ENCODE measurements around the gene PKNOX2. TPM values are rescaled to one million over a fixed set of nuclear protein-coding genes. Genes with fewer than 3 reads are reported as not detected.

The PKNOX2 gene
- total RNA-seq, 1 donor from 2014 or later: 21.5 TPM

- peaks cover 2% of the 10 kb centered on the region for H3K36me3 Mint-ChIP-seq (ENCODE audit: low read depth)
- DNase-seq (ENCODE audit: low read depth, low spot score): no peak
- H3K4me1 Mint-ChIP-seq: peaks cover 43% of the 10 kb centered on the region
- no peak overlapping the region for H3K4me3 Mint-ChIP-seq
- peaks cover 12% of the 10 kb centered on the region for H3K27me3 Mint-ChIP-seq (ENCODE audit: low read depth)
- no peak overlapping the region for H3K27ac Mint-ChIP-seq (ENCODE audit: unreplicated experiment)
- H3K9me3 Mint-ChIP-seq: no peaks in the 10 kb centered on the region
- TF ChIP-seq, protein P1, sequence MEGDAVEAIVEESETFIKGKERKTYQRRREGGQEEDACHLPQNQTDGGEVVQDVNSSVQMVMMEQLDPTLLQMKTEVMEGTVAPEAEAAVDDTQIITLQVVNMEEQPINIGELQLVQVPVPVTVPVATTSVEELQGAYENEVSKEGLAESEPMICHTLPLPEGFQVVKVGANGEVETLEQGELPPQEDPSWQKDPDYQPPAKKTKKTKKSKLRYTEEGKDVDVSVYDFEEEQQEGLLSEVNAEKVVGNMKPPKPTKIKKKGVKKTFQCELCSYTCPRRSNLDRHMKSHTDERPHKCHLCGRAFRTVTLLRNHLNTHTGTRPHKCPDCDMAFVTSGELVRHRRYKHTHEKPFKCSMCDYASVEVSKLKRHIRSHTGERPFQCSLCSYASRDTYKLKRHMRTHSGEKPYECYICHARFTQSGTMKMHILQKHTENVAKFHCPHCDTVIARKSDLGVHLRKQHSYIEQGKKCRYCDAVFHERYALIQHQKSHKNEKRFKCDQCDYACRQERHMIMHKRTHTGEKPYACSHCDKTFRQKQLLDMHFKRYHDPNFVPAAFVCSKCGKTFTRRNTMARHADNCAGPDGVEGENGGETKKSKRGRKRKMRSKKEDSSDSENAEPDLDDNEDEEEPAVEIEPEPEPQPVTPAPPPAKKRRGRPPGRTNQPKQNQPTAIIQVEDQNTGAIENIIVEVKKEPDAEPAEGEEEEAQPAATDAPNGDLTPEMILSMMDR (conservative IDR thresholded peaks at IDR 0.05): no peak
These were observed 9.5 kb downstream of the PKNOX2 start for GRCh38 chr11:125174057-125174456.

GRCh38 chr11:125174686-125175085 lies 10.1 kb downstream of the PKNOX2 start:
- H3K27me3 Mint-ChIP-seq (ENCODE audit: low read depth): peaks cover 9% of the 10 kb centered on the region
- H3K4me3 Mint-ChIP-seq: no peak overlapping the region
- peaks cover 43% of the 10 kb centered on the region for H3K4me1 Mint-ChIP-seq
- no peak for DNase-seq (ENCODE audit: low read depth, low spot score)
- no peaks in the 10 kb centered on the region for H3K9me3 Mint-ChIP-seq
- TF ChIP-seq, protein P1 (conservative IDR thresholded peaks at IDR 0.05): no peak
- no peak overlapping the region for H3K27ac Mint-ChIP-seq (ENCODE audit: unreplicated experiment)
- H3K36me3 Mint-ChIP-seq (ENCODE audit: low read depth): peaks cover 2% of the 10 kb centered on the region

DNA sequence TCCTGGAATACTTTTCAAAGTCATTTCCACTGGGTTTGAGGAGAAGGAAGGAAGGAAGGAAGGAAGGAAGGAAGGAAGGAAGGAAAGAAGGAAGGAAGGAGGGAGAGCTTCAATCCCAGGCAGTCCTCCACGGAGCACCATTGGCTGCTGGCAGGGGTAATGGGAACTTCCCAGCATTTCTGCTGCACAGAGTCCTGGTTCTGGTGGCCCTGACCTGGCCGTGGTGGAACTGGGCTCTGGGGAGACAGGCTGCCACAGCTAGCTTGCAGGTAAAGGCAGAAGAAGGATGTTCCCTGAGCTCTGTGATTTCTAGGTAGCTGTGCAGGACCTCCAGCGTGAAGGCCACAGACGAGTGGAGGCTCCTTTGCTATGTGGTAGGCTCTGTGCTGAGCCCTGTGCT lies 10.6 kb downstream of the PKNOX2 start:
- Mint-ChIP-seq H3K27ac (ENCODE audit: unreplicated experiment) (no peak overlapping the region), H3K27me3 (ENCODE audit: low read depth) (peaks cover 9% of the 10 kb centered on the region), H3K4me1 (peaks cover 43% of the 10 kb centered on the region)

GRCh38 chr11:125175896-125176575 lies 11.5 kb downstream of the PKNOX2 start:
- no peaks in the 10 kb centered on the region for H3K9me3 Mint-ChIP-seq
- peaks cover 9% of the 10 kb centered on the region for H3K27me3 Mint-ChIP-seq (ENCODE audit: low read depth)
- H3K27ac Mint-ChIP-seq (ENCODE audit: unreplicated experiment): no peak overlapping the region
- peaks cover 2% of the 10 kb centered on the region for H3K36me3 Mint-ChIP-seq (ENCODE audit: low read depth)
- no peak overlapping the region for H3K4me3 Mint-ChIP-seq
- TF ChIP-seq, protein P1 (conservative IDR thresholded peaks at IDR 0.05): no peak
- DNase-seq (ENCODE audit: low read depth, low spot score): no peak
- peaks cover 43% of the 10 kb centered on the region for H3K4me1 Mint-ChIP-seq

More for the DNA sequence above, 10.6 kb downstream of the PKNOX2 start:
- TF ChIP-seq, protein P1 (conservative IDR thresholded peaks at IDR 0.05): no peak
- Mint-ChIP-seq H3K36me3 (ENCODE audit: low read depth) (peaks cover 2% of the 10 kb centered on the region), H3K9me3 (no peaks in the 10 kb centered on the region), H3K4me3 (no peak overlapping the region)
- no peak for DNase-seq (ENCODE audit: low read depth, low spot score)

GRCh38 chr11:125176866-125177265 lies 12.3 kb downstream of the PKNOX2 start:
- H3K36me3 Mint-ChIP-seq (ENCODE audit: low read depth): peaks cover 2% of the 10 kb centered on the region
- TF ChIP-seq, protein P1 (conservative IDR thresholded peaks at IDR 0.05): no peak
- no peaks in the 10 kb centered on the region for H3K9me3 Mint-ChIP-seq
- H3K27me3 Mint-ChIP-seq (ENCODE audit: low read depth): peaks cover 9% of the 10 kb centered on the region
- H3K4me1 Mint-ChIP-seq: peaks cover 43% of the 10 kb centered on the region
- DNase-seq (ENCODE audit: low read depth, low spot score): no peak
- no peak overlapping the region for H3K27ac Mint-ChIP-seq (ENCODE audit: unreplicated experiment)
- H3K4me3 Mint-ChIP-seq: no peak overlapping the region
